Activated CD4-positive, alpha-beta memory T cell treated with anti-CD3 and anti-CD28 coated beads for 36 hours (primary cell): Measurements from ENCODE around the gene DOCK8. TPM values are rescaled to one million over a fixed set of nuclear protein-coding genes. Genes with fewer than 3 reads are reported as not detected.

Source experiments
- CTCF ChIA-PET: fragments of 350-600 bp; sonication (Branson Sonifier 250); formaldehyde crosslinking; loops from one replicate; lab custom pipeline; 2021; ENCODE audit warnings: antibody characterized with exemption, inconsistent platforms; lab: Charles Lee
- POLR2A ChIA-PET: fragments of 350-600 bp; sonication (Branson Sonifier 250); formaldehyde crosslinking; loops from one replicate; lab custom pipeline; 2021; ENCODE audit warnings: antibody characterized with exemption; lab: Charles Lee
- DNase-seq: peaks from one replicate; pipeline ENCODE4 v3.0.0-alpha.2; 2020
- H3K27ac Mint-ChIP-seq: one replicate; pipeline ENCODE4 v1.8.0; 2021; ENCODE audit warnings: mixed read lengths
- H3K27me3 Mint-ChIP-seq: one replicate; pipeline ENCODE4 v1.8.0; 2021; ENCODE audit warnings: mixed read lengths
- H3K36me3 Mint-ChIP-seq: one replicate; pipeline ENCODE4 v1.8.0; 2021; ENCODE audit warnings: mixed read lengths
- H3K4me1 Mint-ChIP-seq: one replicate; pipeline ENCODE4 v1.8.0; 2021; ENCODE audit warnings: low read depth, mixed read lengths
- H3K4me3 Mint-ChIP-seq: one replicate; pipeline ENCODE4 v1.8.0; 2021; ENCODE audit warnings: mild to moderate bottlenecking, mixed read lengths
- H3K9me3 Mint-ChIP-seq: one replicate; pipeline ENCODE4 v1.8.0; 2021; ENCODE audit warnings: mixed read lengths
- intact Hi-C: fragments of 100-400 bp; cut with micrococcal nuclease; formaldehyde crosslinking; loops from one replicate; pipeline ENCODE4 v1.15.1; 2023
- total RNA-seq, 2 experiments: library from RNA; stranded (reverse); gene quantifications; one replicate each; pipeline ENCODE4 v1.2.3, GENCODE V29; 2021

Gene DOCK8
- total RNA-seq, 2 experiments from 2014 or later: 140 to 141 TPM

DNA sequence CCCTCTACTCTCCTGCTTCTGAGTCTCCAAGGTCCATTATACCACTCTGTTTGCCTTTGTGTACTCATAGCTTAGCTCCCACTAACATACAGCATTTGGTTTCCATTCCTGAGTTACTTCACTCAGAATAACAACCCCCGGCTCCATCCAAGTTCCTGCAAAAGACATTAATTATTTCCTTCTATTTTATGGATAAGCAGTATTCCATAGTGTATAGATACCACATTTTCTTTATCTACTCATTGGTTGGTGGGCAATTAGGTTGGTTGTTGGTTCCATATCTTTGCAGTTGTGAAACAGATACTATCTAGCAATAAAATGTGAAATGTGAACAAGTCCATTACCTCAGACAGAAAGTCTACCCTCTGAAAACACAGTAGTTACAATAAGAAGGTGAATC is 110.3 kb downstream of the DOCK8 start:
- no peak overlapping the region for H3K27ac Mint-ChIP-seq
- intact Hi-C loops: no loop called here
- no peak for DNase-seq
- ChIA-PET CTCF (no interaction called here), POLR2A (no interaction called here)
- no peaks in the 10 kb centered on the region for H3K4me1 Mint-ChIP-seq
- H3K9me3 Mint-ChIP-seq: no peaks in the 10 kb centered on the region
- H3K4me3 Mint-ChIP-seq: no peak overlapping the region
- H3K27me3 Mint-ChIP-seq: no peaks in the 10 kb centered on the region
- peaks cover 20% of the 10 kb centered on the region for H3K36me3 Mint-ChIP-seq

DNA sequence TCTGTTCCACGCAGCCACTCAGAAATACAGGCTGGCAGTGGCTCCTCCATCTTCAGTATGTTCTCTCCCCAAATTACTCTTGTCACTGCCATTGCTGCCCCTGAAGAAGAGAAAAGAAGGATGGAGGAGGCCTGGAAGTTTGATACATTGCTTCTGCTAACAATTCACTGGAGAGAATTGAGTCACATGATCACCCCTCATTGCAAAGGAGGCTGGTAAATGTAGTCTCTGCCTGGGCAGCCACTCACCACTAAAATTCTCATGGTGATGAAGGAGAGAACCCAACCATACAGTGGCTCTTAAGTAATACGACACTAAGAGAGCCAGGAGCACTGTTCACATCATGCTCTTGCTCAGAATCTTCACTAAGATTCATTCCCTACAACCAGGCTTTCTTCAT is 112.0 kb downstream of the DOCK8 start:
- no peak overlapping the region for H3K4me3 Mint-ChIP-seq
- intact Hi-C loops: no loop called here
- no peaks in the 10 kb centered on the region for H3K27me3 Mint-ChIP-seq
- no peak for DNase-seq
- POLR2A ChIA-PET: no interaction called here
- CTCF ChIA-PET: no interaction called here
- H3K9me3 Mint-ChIP-seq: no peaks in the 10 kb centered on the region
- H3K27ac Mint-ChIP-seq: no peak overlapping the region
- no peaks in the 10 kb centered on the region for H3K4me1 Mint-ChIP-seq
- H3K36me3 Mint-ChIP-seq: peaks cover 33% of the 10 kb centered on the region

DNA sequence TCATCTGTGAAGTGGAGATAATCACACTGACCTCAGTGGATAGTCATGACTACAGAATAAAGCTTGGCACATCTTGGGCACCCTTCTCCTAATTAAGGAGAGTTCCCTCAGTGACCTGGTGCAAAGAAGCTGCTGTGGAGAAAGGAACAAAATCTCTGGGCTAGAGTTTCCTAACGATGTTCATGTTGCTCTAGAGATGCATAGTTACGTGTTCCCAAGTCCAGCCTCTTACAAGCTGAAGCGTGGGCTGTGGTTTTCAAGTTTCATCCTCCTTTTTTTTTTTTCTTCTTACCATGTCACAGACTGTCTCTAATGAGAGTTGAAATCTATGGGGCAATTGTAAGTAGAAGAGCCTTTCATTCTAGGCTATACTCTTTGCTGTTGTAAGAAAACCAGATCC is 113.8 kb downstream of the DOCK8 start:
- Mint-ChIP-seq H3K27ac (peak overlapping the region; percentile 18), H3K27me3 (no peaks in the 10 kb centered on the region), H3K9me3 (no peaks in the 10 kb centered on the region), H3K4me3 (no peak overlapping the region), H3K4me1 (no peaks in the 10 kb centered on the region), H3K36me3 (peaks cover 40% of the 10 kb centered on the region)
- intact Hi-C loops: no loop called here
- POLR2A ChIA-PET: interaction anchor here (0.6 kb wide), 1 partner anchor 47 kb away, joined by 3 read pairs; no protein-coding TSS in a partner anchor
- CTCF ChIA-PET: no interaction called here
- DNase-seq: no peak

DNA sequence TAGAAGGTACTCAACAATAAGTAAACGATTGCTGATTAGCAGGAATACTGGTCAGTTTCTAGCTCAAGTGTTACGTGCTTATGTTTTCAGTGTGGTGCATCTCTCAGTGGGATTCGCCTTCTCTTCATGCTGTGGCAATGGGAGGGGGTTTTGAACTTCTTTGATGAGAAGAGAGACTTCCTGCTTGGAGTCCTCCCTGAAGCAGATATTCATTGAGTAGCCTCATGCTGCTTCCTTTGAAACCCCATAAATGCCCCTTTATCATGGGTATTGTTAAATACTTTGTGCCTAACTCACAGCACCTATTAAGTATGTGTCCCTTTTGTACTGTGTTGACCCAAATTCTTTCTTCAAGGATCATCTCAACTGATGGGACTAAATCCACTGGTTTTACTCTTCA is 116.5 kb downstream of the DOCK8 start:
- CTCF ChIA-PET: no interaction called here
- H3K4me3 Mint-ChIP-seq: no peak overlapping the region
- intact Hi-C loops: no loop called here
- POLR2A ChIA-PET: no interaction called here
- H3K36me3 Mint-ChIP-seq: peaks cover 59% of the 10 kb centered on the region
- no peak overlapping the region for H3K27ac Mint-ChIP-seq
- H3K4me1 Mint-ChIP-seq: peaks cover 7% of the 10 kb centered on the region
- no peaks in the 10 kb centered on the region for H3K9me3 Mint-ChIP-seq
- H3K27me3 Mint-ChIP-seq: no peaks in the 10 kb centered on the region
- DNase-seq: no peak

GRCh38 chr9:335373-335772 is 120.7 kb downstream of the DOCK8 start:
- Mint-ChIP-seq H3K9me3 (no peaks in the 10 kb centered on the region), H3K4me3 (no peak overlapping the region), H3K36me3 (peaks cover 71% of the 10 kb centered on the region), H3K4me1 (peaks cover 7% of the 10 kb centered on the region), H3K27ac (peak overlapping the region; percentile 14), H3K27me3 (no peaks in the 10 kb centered on the region)
- intact Hi-C loops: no loop called here
- CTCF ChIA-PET: no interaction called here
- POLR2A ChIA-PET: no interaction called here
- DNase-seq: no peak

DNA sequence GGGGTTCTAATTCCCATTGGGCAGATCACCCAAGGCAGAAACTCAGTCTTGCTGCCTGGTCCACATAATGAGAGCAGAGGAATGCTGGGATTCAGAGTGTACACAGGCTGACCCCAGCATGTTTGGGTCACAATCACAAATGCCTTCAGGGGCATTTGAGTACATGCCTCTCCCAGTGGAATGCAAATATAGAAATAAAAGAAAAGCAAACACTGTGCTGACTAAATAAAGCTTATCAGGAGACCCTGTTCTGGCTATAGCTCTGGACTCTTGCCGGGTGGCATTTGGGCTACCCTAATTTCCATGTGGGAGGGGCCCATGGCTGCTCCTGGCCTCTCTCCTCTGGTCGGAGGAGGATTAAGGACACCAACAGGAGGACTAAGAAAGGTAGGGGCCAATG is 121.4 kb downstream of the DOCK8 start:
- Mint-ChIP-seq H3K4me3 (no peak overlapping the region), H3K4me1 (peaks cover 7% of the 10 kb centered on the region), H3K27me3 (no peaks in the 10 kb centered on the region), H3K9me3 (no peaks in the 10 kb centered on the region), H3K27ac (no peak overlapping the region), H3K36me3 (peaks cover 69% of the 10 kb centered on the region)
- CTCF ChIA-PET: no interaction called here
- DNase-seq: no peak
- POLR2A ChIA-PET: no interaction called here
- intact Hi-C loops: no loop called here

DNA sequence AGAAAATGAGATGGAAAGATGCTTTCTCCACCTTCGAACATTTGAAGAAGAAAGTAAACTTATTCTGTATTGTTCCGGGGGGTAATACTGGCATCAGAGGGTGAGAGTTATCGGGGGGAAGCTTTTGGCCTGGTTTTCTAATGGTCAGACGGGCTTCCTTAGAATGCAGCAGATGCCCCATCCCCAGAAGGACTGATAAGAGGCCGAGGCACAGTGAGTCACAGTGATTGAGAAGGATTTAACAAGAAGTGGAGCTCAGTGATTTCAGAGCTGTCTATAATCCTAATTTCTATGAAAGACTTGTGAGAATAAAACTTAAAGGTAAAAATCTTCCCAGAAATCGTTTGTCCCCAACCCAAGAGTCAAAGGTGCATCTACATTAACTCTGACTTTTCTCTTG is 123.9 kb downstream of the DOCK8 start:
- Mint-ChIP-seq H3K36me3 (peaks cover 66% of the 10 kb centered on the region), H3K4me1 (peaks cover 7% of the 10 kb centered on the region), H3K27me3 (no peaks in the 10 kb centered on the region), H3K4me3 (no peak overlapping the region), H3K27ac (no peak overlapping the region), H3K9me3 (no peaks in the 10 kb centered on the region)
- intact Hi-C loops: no loop called here
- ChIA-PET CTCF (no interaction called here), POLR2A (no interaction called here)
- no peak for DNase-seq

GRCh38 chr9:341634-342421 is 127.2 kb downstream of the DOCK8 start:
- Mint-ChIP-seq H3K36me3 (peaks cover 57% of the 10 kb centered on the region), H3K4me3 (no peak overlapping the region), H3K9me3 (no peaks in the 10 kb centered on the region), H3K27me3 (no peaks in the 10 kb centered on the region), H3K4me1 (no peaks in the 10 kb centered on the region), H3K27ac (no peak overlapping the region)
- intact Hi-C loops: no loop called here
- ChIA-PET CTCF (interaction anchor here (1.0 kb wide), 1 partner anchor 8 kb away, joined by 3 read pairs; no protein-coding TSS in a partner anchor), POLR2A (no interaction called here)
- no peak for DNase-seq

GRCh38 chr9:343773-344172 is 129.1 kb downstream of the DOCK8 start:
- H3K4me3 Mint-ChIP-seq: no peak overlapping the region
- no peak overlapping the region for H3K27ac Mint-ChIP-seq
- ChIA-PET CTCF (no interaction called here), POLR2A (no interaction called here)
- H3K9me3 Mint-ChIP-seq: no peaks in the 10 kb centered on the region
- no peak for DNase-seq
- no peaks in the 10 kb centered on the region for H3K27me3 Mint-ChIP-seq
- peaks cover 13% of the 10 kb centered on the region for H3K4me1 Mint-ChIP-seq
- intact Hi-C loops: no loop called here
- H3K36me3 Mint-ChIP-seq: peaks cover 50% of the 10 kb centered on the region

DNA sequence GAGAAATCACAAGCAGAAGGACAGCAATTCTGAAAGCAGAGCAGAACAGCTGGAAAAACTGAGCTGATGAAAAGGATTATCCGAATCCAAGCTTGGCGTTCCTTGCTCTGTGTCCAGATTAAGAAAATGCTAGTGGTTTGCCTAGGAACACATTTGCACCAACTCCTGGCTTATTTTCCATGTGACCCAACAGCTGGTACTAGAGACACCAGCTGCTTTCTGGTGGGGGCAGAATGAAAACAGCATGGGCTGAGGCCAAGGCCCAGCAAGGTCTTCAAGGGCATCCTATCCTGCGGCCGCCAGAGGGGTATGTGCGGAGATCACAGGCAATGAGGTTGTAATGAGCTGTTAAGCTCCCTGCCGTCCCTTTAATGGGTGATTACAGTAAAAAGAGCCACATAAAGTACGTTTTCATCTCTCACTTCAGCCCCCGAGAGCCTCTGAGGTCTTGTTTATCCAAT is 131.5 kb downstream of the DOCK8 start:
- Mint-ChIP-seq H3K36me3 (peaks cover 49% of the 10 kb centered on the region), H3K27me3 (no peaks in the 10 kb centered on the region), H3K4me1 (peaks cover 28% of the 10 kb centered on the region), H3K27ac (no peak overlapping the region), H3K9me3 (no peaks in the 10 kb centered on the region), H3K4me3 (no peak overlapping the region)
- ChIA-PET POLR2A (no interaction called here), CTCF (interaction anchor here (1.2 kb wide), 1 partner anchor 85 kb away, joined by 4 read pairs; no protein-coding TSS in a partner anchor)
- intact Hi-C loops: no loop called here
- DNase-seq: no peak

GRCh38 chr9:347667-348292 is 133.1 kb downstream of the DOCK8 start:
- CTCF ChIA-PET: no interaction called here
- POLR2A ChIA-PET: no interaction called here
- H3K4me3 Mint-ChIP-seq: no peak overlapping the region
- no peaks in the 10 kb centered on the region for H3K9me3 Mint-ChIP-seq
- H3K36me3 Mint-ChIP-seq: peaks cover 46% of the 10 kb centered on the region
- DNase-seq: no peak
- peak overlapping the region; percentile 4 for H3K27ac Mint-ChIP-seq
- peaks cover 31% of the 10 kb centered on the region for H3K4me1 Mint-ChIP-seq
- intact Hi-C loops: no loop called here
- H3K27me3 Mint-ChIP-seq: no peaks in the 10 kb centered on the region

DNA sequence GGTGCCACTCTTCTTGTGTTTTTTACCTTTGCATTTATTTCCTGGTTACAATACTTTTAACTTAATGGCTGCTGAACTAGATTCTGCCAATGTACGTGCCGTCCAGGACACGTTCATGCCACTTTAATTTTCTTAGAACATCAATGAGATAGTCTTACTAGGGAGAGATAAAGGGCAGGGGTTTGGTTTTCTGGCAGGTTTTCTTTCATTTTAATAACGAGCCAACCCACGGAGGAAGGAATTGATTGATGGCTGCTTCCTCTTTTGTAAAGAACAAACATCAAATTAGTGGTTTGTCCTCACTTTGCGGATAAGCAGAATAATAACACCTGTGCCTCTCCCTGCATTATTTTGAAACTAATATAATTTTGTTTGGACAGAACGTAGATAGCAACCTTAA is 135.7 kb downstream of the DOCK8 start:
- H3K27me3 Mint-ChIP-seq: no peaks in the 10 kb centered on the region
- H3K36me3 Mint-ChIP-seq: peaks cover 37% of the 10 kb centered on the region
- intact Hi-C loops: no loop called here
- ChIA-PET CTCF (no interaction called here), POLR2A (interaction anchor here (1.5 kb wide), 1 partner anchor 13 kb away, joined by 4 read pairs; no protein-coding TSS in a partner anchor)
- peak overlapping the region; percentile 53 for H3K27ac Mint-ChIP-seq
- no peak for DNase-seq
- no peak overlapping the region for H3K4me3 Mint-ChIP-seq
- H3K9me3 Mint-ChIP-seq: no peaks in the 10 kb centered on the region
- peaks cover 37% of the 10 kb centered on the region for H3K4me1 Mint-ChIP-seq
